GM12878 (cell line): ENCODE results near the gene CDKL1. TPM values are rescaled to one million over a fixed set of nuclear protein-coding genes. Genes with fewer than 3 reads are reported as not detected.

Experiments used
- ATAC-seq: fragments of 200-7000 bp; cut with Tn5 transposase; 3 replicates; pipeline ENCODE4 v1.9.1; 2020; ENCODE audit warnings: mild to moderate bottlenecking, moderate library complexity
- BruUV-seq: library from RNA; stranded (reverse); fragments of 400-500 nt; replicated peaks from 2 replicates; lab custom pipeline; 2021; lab: Mats Ljungman, UMichigan
- CTCF ChIA-PET: fragments of 300-600 bp; sonication (Branson Sonifier 250); formaldehyde crosslinking; extraction: SDS; loops from one replicate; lab custom pipeline; 2021; ENCODE audit warnings: inconsistent platforms; lab: Yijun Ruan, JAX
- POLR2A ChIA-PET: fragments of 350-600 bp; formaldehyde crosslinking; extraction: SDS; loops from one replicate; lab custom pipeline; 2021; ENCODE audit warnings: inconsistent platforms; lab: Charles Lee
- RAD21 ChIA-PET: fragments of 300-600 bp; sonication (Branson Sonifier 250); formaldehyde crosslinking; loops from one replicate; lab custom pipeline; 2023; ENCODE audit warnings: antibody characterized with exemption; ENCODE audit not compliant: unreplicated experiment; lab: Charles Lee
- SMC1A ChIA-PET: fragments of 300-600 bp; sonication (Branson Sonifier 250); formaldehyde crosslinking; loops from one replicate; lab custom pipeline; 2023; ENCODE audit not compliant: unreplicated experiment, uncharacterized antibody; lab: Charles Lee
- DNase-seq: peaks from one replicate; pipeline ENCODE4 v3.0.0-alpha.2; 2011; ENCODE audit warnings: low read depth, low spot score
- FAIRE-seq: peaks from 3 replicates; lab custom pipeline; 2011; peaks lifted over from hg19 to GRCh38; lab: Jason Lieb, UNC
- H2AFZ ChIP-seq: 2 replicates; pipeline ENCODE4 v1.6.0; 2011; ENCODE audit warnings: low read depth, low read length, control low read depth; ENCODE audit not compliant: control insufficient read depth
- H3K27ac ChIP-seq: 2 replicates; pipeline ENCODE4 v1.5.1; 2011; ENCODE audit warnings: control low read depth; ENCODE audit not compliant: control insufficient read depth, insufficient read depth
- H3K27me3 ChIP-seq, 2 experiments: replicated peaks in 1 of 2; 2 replicates each; pipeline versions ENCODE4 v1.6.0 to v1.6.1; 2011; ENCODE audit warnings: low read length in 1 of 2; ENCODE audit not compliant: control insufficient read depth in 2 of 2, insufficient read depth in 2 of 2
- H3K36me3 ChIP-seq, 2 experiments: 2 replicates each; pipeline ENCODE4 v1.5.1; 2011; ENCODE audit warnings: low read length in 1 of 2; ENCODE audit not compliant: control insufficient read depth in 2 of 2, insufficient read depth in 2 of 2
- H3K4me1 ChIP-seq: 2 replicates; pipeline ENCODE4 v1.6.1; 2011; ENCODE audit warnings: mild to moderate bottlenecking, low read length, moderate library complexity, mixed read lengths; ENCODE audit not compliant: control insufficient read depth, insufficient read depth
- H3K4me2 ChIP-seq: 2 replicates; pipeline ENCODE4 v1.6.0; 2011; ENCODE audit warnings: control low read depth; ENCODE audit not compliant: control insufficient read depth, insufficient read depth
- H3K4me3 ChIP-seq: fragments of 200-600 bp; sonication (generic); 2 replicates; pipeline ENCODE4 v1.5.1; 2016
- H3K79me2 ChIP-seq: 2 replicates; pipeline ENCODE4 v1.6.0; 2011; ENCODE audit warnings: low read length; ENCODE audit not compliant: control insufficient read depth, insufficient read depth
- H3K9ac ChIP-seq: 2 replicates; pipeline ENCODE4 v1.8.0; 2011; ENCODE audit warnings: low read length, control low read depth, mixed read lengths; ENCODE audit not compliant: control insufficient read depth, insufficient read depth
- H3K9me3 ChIP-seq: replicated peaks from 3 replicates; pipeline ENCODE4 v1.5.1; 2011; ENCODE audit warnings: mild to moderate bottlenecking, low read length; ENCODE audit not compliant: control insufficient read depth, insufficient read depth
- H4K20me1 ChIP-seq: 2 replicates; pipeline ENCODE4 v1.6.0; 2011; ENCODE audit not compliant: control insufficient read depth, insufficient read depth
- CHD2 ChIP-seq: IDR thresholded peaks from 2 replicates; pipeline ENCODE4 v1.6.1; 2011; ENCODE audit warnings: low read depth, low read length, improper control_type of control experiment, borderline replicate concordance
- FOS ChIP-seq: IDR thresholded peaks from 3 replicates; pipeline ENCODE4 v1.6.1; 2011; ENCODE audit warnings: borderline replicate concordance; ENCODE audit not compliant: insufficient read length; ENCODE audit errors: extremely low read depth
- IKZF2 ChIP-seq, 2 experiments: fragments of 450-650 bp; IDR thresholded peaks; 2 replicates each; pipeline ENCODE4 v1.6.1; 2017; ENCODE audit warnings: mild to moderate bottlenecking in 2 of 2, moderate library complexity in 2 of 2
- MTA2 ChIP-seq: fragments of 450-650 bp; IDR thresholded peaks from 2 replicates; pipeline ENCODE4 v1.6.1; 2016; ENCODE audit warnings: low read depth, mild to moderate bottlenecking, moderate library complexity
- NBN ChIP-seq: fragments of 450-650 bp; IDR thresholded peaks from 2 replicates; pipeline ENCODE4 v1.6.1; 2016
- NR2C2 ChIP-seq: IDR thresholded peaks from 2 replicates; pipeline ENCODE4 v1.6.1; 2011; ENCODE audit warnings: borderline replicate concordance, low read depth; ENCODE audit not compliant: control insufficient read depth, insufficient read length
- RCOR1 ChIP-seq: conservative IDR thresholded peaks from 2 replicates; pipeline ENCODE4 v1.6.1; 2012; ENCODE audit warnings: low read depth, low read length, improper control_type of control experiment
- RELA ChIP-seq: fragments of 450-650 bp; IDR thresholded peaks from 2 replicates; pipeline ENCODE4 v1.8.0; 2014; ENCODE audit warnings: borderline replicate concordance; ENCODE audit not compliant: partially characterized antibody
- SMC3 ChIP-seq: IDR thresholded peaks from 2 replicates; pipeline ENCODE4 v1.6.1; 2011; ENCODE audit warnings: low read length, improper control_type of control experiment, borderline replicate concordance
- SP1 ChIP-seq: IDR thresholded peaks from one replicate; pipeline ENCODE4 v1.6.1; 2011; ENCODE audit warnings: low read depth, low read length
- USF2 ChIP-seq: IDR thresholded peaks from 2 replicates; pipeline ENCODE4 v1.6.1; 2011; ENCODE audit warnings: low read depth, low read length, improper control_type of control experiment, borderline replicate concordance
- WGBS: methylation state at CpG from one replicate; pipeline ENCODE4 v1.1.6; 2016; ENCODE audit warnings: low lambda C conversion rate; ENCODE audit not compliant: insufficient replicate concordance, insufficient coverage; ENCODE audit errors: missing lambda C conversion rate; 5-methylcytosine and 5-hydroxymethylcytosine counted together
- in situ Hi-C: fragments of 300-500 bp; cut with MboI; formaldehyde crosslinking; loops from 9 replicates; pipeline ENCODE4 v1.14.3; 2018; ENCODE audit warnings: mixed read lengths
- intact Hi-C: fragments of 100-400 bp; cut with micrococcal nuclease; formaldehyde crosslinking; loops from one replicate; pipeline ENCODE4 v1.14.2; 2022; ENCODE audit not compliant: unreplicated experiment
- polyA plus RNA-seq, 11 experiments: library from polyadenylated mRNA; depleted of rRNA in 4 of 11; unstranded in 6 of 11; stranded (reverse) in 5 of 11; fragments of >200 nt; fragmentation: Nextera tagmentation in 4 of 11; fragmentation: Illumina TruSeq in 1 of 11; extraction: Ambion mirVana in 4 of 11; extraction: Trizol in 1 of 11; gene quantifications; 1 replicate in 1 of 11; 2 replicates in 10 of 11; pipeline versions ENCODE4 v1.2.1 to v1.2.3, GENCODE V29; 2011 to 2016; ENCODE audit warnings: inconsistent platforms in 2 of 11, missing spikeins in 2 of 11, low read depth in 1 of 11
- total RNA-seq, 4 experiments: library from RNA; depleted of rRNA in 3 of 4; stranded (reverse); fragments of >200 nt in 3 of 4; fragmentation: Illumina TruSeq in 1 of 4; extraction: Trizol in 1 of 4; gene quantifications; 2 replicates each; pipeline versions ENCODE4 v1.2.1 to v1.2.3, GENCODE V29; 2013 to 2021
- TF ChIP-seq, protein P1 (sequence below): fragments of 450-650 bp; IDR thresholded peaks from 2 replicates; pipeline ENCODE4 v1.6.1; 2017; ENCODE audit warnings: mild to moderate bottlenecking, moderate library complexity

Gene CDKL1
- total and polyA plus RNA-seq, 10 of the 15 experiments (the other 5 are each of a cell fraction or from before 2014, with no cell fraction given) = 9.0 to 19.0 (median 11.1) TPM

- RAD21 ChIA-PET = interaction anchor here (1.1 kb wide), 1 partner anchor 51 kb away, joined by 4 read pairs; no protein-coding TSS in a partner anchor
Observed at GRCh38 chr14:50394713-50395112, 2.0 kb downstream of the CDKL1 start.

DNA sequence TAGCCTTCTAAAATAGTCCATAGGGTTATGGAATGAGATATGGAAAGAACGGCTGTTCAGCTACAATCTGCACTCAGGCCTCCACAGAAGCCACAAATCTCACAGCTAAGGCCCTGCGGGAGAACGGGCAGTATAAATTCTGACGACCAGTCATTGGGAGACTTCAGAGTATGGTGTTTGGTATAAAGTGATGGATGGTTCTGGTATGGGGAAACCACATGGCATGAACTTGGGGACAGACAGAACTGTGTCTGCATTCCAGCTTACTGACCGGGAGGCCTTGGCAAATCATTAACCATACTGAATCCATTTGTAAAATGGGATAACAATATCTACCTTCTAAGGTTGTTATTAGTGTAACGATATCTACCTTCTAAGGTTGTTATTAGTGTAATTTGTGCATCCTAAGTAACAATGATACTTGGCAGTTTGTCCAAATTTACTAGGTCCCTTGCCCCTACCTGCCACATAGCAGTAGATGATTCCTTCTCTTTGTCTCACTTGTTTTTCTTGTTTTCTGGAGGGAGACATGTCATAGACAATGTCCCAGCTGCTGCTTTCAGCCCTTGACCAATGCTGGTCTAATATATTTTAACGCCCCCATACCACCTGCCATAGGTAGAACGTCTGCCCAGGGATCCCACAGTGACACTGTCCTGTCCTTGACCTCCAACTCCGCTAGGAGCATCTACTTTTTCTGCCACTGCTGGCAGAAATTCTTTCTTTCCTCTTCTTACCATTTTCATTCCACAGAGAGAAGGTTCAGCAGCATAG lies 6.8 kb downstream of the CDKL1 start:
- CTCF ChIA-PET = no interaction called here
- ATAC-seq = no peak
- Histone ChIP-seq H4K20me1 (no peaks in the 10 kb centered on the region), H3K36me3 (no peaks in the 10 kb centered on the region), H3K4me2 (no peak overlapping the region), H3K27me3 (no peaks in the 10 kb centered on the region), H3K79me2 (no peaks in the 10 kb centered on the region), H3K4me1 (no peaks in the 10 kb centered on the region), H3K27ac (no peak overlapping the region), H2AFZ (no peak overlapping the region), H3K9ac (no peak overlapping the region), H3K9me3 (no peaks in the 10 kb centered on the region), H3K4me3 (no peak overlapping the region)
- SMC1A ChIA-PET = no interaction called here
- intact Hi-C loops = no loop called here
- 76% methylated on average over 9 of the region's 9 CpGs for WGBS
- POLR2A ChIA-PET = no interaction called here
- RAD21 ChIA-PET = no interaction called here
- BruUV-seq = no TSS peak
- in situ Hi-C loops = no loop called here
- no peak for FAIRE-seq
- DNase-seq = no peak
- TF ChIP-seq, protein P1, sequence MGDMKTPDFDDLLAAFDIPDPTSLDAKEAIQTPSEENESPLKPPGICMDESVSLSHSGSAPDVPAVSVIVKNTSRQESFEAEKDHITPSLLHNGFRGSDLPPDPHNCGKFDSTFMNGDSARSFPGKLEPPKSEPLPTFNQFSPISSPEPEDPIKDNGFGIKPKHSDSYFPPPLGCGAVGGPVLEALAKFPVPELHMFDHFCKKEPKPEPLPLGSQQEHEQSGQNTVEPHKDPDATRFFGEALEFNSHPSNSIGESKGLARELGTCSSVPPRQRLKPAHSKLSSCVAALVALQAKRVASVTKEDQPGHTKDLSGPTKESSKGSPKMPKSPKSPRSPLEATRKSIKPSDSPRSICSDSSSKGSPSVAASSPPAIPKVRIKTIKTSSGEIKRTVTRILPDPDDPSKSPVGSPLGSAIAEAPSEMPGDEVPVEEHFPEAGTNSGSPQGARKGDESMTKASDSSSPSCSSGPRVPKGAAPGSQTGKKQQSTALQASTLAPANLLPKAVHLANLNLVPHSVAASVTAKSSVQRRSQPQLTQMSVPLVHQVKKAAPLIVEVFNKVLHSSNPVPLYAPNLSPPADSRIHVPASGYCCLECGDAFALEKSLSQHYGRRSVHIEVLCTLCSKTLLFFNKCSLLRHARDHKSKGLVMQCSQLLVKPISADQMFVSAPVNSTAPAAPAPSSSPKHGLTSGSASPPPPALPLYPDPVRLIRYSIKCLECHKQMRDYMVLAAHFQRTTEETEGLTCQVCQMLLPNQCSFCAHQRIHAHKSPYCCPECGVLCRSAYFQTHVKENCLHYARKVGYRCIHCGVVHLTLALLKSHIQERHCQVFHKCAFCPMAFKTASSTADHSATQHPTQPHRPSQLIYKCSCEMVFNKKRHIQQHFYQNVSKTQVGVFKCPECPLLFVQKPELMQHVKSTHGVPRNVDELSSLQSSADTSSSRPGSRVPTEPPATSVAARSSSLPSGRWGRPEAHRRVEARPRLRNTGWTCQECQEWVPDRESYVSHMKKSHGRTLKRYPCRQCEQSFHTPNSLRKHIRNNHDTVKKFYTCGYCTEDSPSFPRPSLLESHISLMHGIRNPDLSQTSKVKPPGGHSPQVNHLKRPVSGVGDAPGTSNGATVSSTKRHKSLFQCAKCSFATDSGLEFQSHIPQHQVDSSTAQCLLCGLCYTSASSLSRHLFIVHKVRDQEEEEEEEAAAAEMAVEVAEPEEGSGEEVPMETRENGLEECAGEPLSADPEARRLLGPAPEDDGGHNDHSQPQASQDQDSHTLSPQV = no peak
- TF ChIP-seq SP1 (no peak), FOS (no peak), MTA2 (no peak), RCOR1 (no peak), NBN (no peak), NR2C2 (no peak)

More at GRCh38 chr14:50394713-50395112, 2.0 kb downstream of the CDKL1 start:
- no peaks in the 10 kb centered on the region for H3K27me3 ChIP-seq
- H4K20me1 ChIP-seq = no peaks in the 10 kb centered on the region
- in situ Hi-C loops (no loop called here), intact Hi-C loops (no loop called here)
- CTCF ChIA-PET = interaction anchor here (1.0 to 1.3 kb wide), 3 partner anchors 52 to 465 kb away, joined by 3 read pairs; no protein-coding TSS in a partner anchor
- no TSS peak for BruUV-seq
- no peak for TF ChIP-seq USF2
- no peak for TF ChIP-seq RELA
- no peak for TF ChIP-seq IKZF2 (IDR thresholded peaks at IDR 0.05)
- no peak for TF ChIP-seq CHD2
- TF ChIP-seq SMC3 = no peak
- H2AFZ ChIP-seq = no peak overlapping the region
- FAIRE-seq (no peak), ATAC-seq (no peak), DNase-seq (no peak)
- H3K79me2 ChIP-seq = no peaks in the 10 kb centered on the region
- H3K27ac ChIP-seq = no peak overlapping the region
- peaks cover 7% of the 10 kb centered on the region for H3K4me1 ChIP-seq
- POLR2A ChIA-PET = interaction anchor here (1.5 kb wide), 1 partner anchor 37 kb away, joined by 3 read pairs; no protein-coding TSS in a partner anchor
- H3K4me3 ChIP-seq = no peak overlapping the region
- no peaks in the 10 kb centered on the region for H3K36me3 ChIP-seq
- WGBS = 98% methylated on average over 5 of the region's 5 CpGs
- SMC1A ChIA-PET = interaction anchor here (0.8 to 4.0 kb wide), 6 partner anchors 13 to 278 kb away, joined by 3 to 17 read pairs (median 3); no protein-coding TSS in a partner anchor
- no peak overlapping the region for H3K9ac ChIP-seq
- no peaks in the 10 kb centered on the region for H3K9me3 ChIP-seq
- peak overlapping the region; percentile 41; the same call in 1 of the 2 replicates for H3K4me2 ChIP-seq
